ENCODE data around the gene SEMA3A.

- TF ChIP-seq, protein P1, sequence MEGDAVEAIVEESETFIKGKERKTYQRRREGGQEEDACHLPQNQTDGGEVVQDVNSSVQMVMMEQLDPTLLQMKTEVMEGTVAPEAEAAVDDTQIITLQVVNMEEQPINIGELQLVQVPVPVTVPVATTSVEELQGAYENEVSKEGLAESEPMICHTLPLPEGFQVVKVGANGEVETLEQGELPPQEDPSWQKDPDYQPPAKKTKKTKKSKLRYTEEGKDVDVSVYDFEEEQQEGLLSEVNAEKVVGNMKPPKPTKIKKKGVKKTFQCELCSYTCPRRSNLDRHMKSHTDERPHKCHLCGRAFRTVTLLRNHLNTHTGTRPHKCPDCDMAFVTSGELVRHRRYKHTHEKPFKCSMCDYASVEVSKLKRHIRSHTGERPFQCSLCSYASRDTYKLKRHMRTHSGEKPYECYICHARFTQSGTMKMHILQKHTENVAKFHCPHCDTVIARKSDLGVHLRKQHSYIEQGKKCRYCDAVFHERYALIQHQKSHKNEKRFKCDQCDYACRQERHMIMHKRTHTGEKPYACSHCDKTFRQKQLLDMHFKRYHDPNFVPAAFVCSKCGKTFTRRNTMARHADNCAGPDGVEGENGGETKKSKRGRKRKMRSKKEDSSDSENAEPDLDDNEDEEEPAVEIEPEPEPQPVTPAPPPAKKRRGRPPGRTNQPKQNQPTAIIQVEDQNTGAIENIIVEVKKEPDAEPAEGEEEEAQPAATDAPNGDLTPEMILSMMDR (IDR thresholded peaks at IDR 0.05; ENCODE audit: low read depth, low read length), result no peak
- no peak for TF ChIP-seq EZH2phosphoT487 (IDR thresholded peaks at IDR 0.05; ENCODE audit: low read depth)
Observed at GRCh38 chr7:84238596-84238995, 44.0 kb upstream of the SEMA3A start.

All from OCI-LY3 (cell line).